ENCODE results near the gene SDC3. TPM values are rescaled to one million over a fixed set of nuclear protein-coding genes. Genes with fewer than 3 reads are reported as not detected.

The SDC3 gene
- total and polyA plus RNA-seq, 4 experiments from 2014 or later = 0.29 to 0.64 TPM; not detected in 2

DNA sequence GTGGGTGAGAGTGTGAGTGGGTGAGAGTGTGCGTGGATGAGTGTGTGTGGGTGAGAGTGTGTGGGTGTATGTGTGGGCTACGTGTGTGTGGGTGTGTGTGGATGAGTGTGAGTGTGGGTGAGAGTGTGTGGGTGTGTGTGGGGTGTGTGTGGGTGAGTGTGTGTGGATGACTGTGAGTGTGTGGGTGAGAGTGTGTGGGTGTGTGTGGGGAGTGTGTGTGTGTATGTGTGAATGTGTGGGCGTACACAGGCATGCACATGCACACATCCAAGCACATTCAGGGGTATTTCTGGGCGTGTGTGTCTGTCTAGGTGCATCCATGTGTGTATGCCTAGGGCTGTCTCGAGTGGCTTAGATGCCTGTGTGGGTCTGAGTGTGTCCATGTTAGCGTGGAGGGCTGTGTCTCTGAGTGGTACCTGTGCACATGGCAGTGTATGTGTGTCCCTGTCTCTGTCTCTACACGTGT lies 14.0 kb downstream of the SDC3 start:
- CTCF ChIA-PET (ENCODE audit: partially characterized antibody) = no interaction called here
- H3K4me3 Mint-ChIP-seq = no peak overlapping the region
- DNase-seq = no peak
- peaks cover 0 to 2% (median 0%) of the 10 kb centered on the region in 8 donors for H3K9me3 Mint-ChIP-seq
- no peaks in the 10 kb centered on the region for H3K36me3 Mint-ChIP-seq
- H3K4me1 Mint-ChIP-seq = peaks cover 0 to 1% (median 0%) of the 10 kb centered on the region in 4 donors
- H3K27ac Mint-ChIP-seq = no peak overlapping the region
- H3K9me3 ChIP-seq (ENCODE audit: control insufficient read depth in 1 of 2, low read length in 2 of 2) = no peaks in the 10 kb centered on the region
- H3K27me3 Mint-ChIP-seq = peaks cover 4 to 23% of the 10 kb centered on the region in 2 donors
- intact Hi-C loops (cut with micrococcal nuclease) = no loop called here
- H3K27ac ChIP-seq (ENCODE audit: low read depth, low read length) = no peak overlapping the region
- POLR2A ChIA-PET (ENCODE audit: partially characterized antibody) = no interaction called here
- H3K27me3 ChIP-seq (ENCODE audit: insufficient read depth, low read length) = no peaks in the 10 kb centered on the region
- H3K4me1 ChIP-seq (ENCODE audit: insufficient read depth, low read length) = no peaks in the 10 kb centered on the region
- H3K4me3 ChIP-seq (ENCODE audit: low read length in 2 of 2) = no peak overlapping the region
- H3K36me3 ChIP-seq (ENCODE audit: insufficient read depth, low read length) = no peaks in the 10 kb centered on the region

DNA sequence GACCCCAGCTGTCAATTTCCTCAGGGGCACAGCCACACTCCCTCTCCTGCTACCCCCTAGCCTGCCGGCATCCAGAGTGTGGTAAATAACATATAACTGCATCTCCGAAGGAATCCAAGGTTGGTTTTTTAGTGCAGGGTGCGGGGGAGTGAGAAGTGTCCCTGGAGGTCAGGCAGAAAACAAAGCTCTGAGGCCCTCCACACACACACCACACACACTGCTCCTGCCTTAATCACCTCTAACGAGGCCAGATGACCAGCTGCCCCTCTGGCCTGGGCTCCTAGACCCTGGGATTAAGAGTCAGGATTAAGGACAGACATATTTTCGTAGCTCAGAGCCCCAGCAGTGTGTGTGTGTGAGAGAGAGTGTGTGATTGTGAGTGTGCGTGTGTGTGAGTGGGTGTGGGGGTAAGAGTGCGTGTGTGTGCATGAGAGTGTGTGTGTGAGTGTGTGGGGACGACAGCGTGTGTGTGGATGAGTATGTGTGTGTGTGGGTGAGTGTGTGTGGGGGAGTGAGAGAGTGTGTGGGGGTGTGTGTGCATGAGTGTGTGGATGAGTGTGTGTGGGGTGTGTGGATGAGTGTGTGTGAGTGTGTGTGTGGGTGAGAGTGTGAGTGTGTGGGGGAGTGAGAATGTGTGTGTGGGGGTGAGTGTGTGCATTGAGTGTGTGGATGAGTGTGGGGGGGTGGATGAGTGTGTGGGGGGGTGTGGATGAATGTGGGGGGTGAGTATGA lies 14.6 kb downstream of the SDC3 start:
- CTCF ChIA-PET (ENCODE audit: partially characterized antibody) = no interaction called here
- intact Hi-C loops (cut with micrococcal nuclease) = no loop called here
- no peaks in the 10 kb centered on the region for H3K36me3 ChIP-seq (ENCODE audit: insufficient read depth, low read length)

DNA sequence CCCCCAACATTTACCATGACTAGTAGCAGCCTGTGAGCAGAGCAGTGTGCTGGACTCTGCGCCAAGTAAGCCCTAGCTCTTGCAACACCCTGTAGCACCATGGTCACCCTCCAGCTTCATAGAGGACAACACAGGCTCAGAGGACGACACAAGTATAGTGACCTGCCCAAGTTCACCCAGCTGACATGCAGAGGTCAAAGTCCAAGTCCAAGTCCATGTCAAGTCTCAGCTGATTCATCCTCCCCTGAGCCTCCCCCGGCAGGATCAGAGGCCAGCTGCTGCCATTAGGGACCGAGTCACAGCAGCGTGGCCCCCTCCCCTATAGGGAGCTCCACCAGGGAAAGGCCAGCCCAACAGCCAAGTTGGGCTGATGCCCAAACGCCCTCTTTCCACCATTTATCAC lies 15.9 kb downstream of the SDC3 start:
- intact Hi-C loops (cut with micrococcal nuclease) = no loop called here
- ChIA-PET POLR2A (ENCODE audit: partially characterized antibody) (no interaction called here), CTCF (ENCODE audit: partially characterized antibody) (no interaction called here)
- Histone ChIP-seq H3K27me3 (ENCODE audit: insufficient read depth, low read length) (no peaks in the 10 kb centered on the region), H3K4me3 (ENCODE audit: low read length in 2 of 2) (no peak overlapping the region), H3K4me1 (ENCODE audit: insufficient read depth, low read length) (no peaks in the 10 kb centered on the region), H3K36me3 (ENCODE audit: insufficient read depth, low read length) (no peaks in the 10 kb centered on the region), H3K9me3 (ENCODE audit: control insufficient read depth in 1 of 2, low read length in 2 of 2) (no peaks in the 10 kb centered on the region), H3K27ac (ENCODE audit: low read depth, low read length) (no peak overlapping the region)
- Mint-ChIP-seq H3K27me3 (peaks cover 4 to 21% of the 10 kb centered on the region in 2 donors), H3K36me3 (no peaks in the 10 kb centered on the region), H3K27ac (no peak overlapping the region), H3K9me3 (no peaks in the 10 kb centered on the region), H3K4me1 (peaks cover 0 to 1% (median 0%) of the 10 kb centered on the region in 4 donors), H3K4me3 (no peak overlapping the region)
- no peak for DNase-seq

More for the DNA sequence above, 14.6 kb downstream of the SDC3 start:
- Mint-ChIP-seq H3K9me3 (peaks cover 0 to 2% (median 0%) of the 10 kb centered on the region in 8 donors), H3K4me3 (no peak overlapping the region), H3K4me1 (peaks cover 0 to 1% (median 0%) of the 10 kb centered on the region in 4 donors), H3K27ac (peak overlapping the region in 1 of 7 donors; percentile 57), H3K27me3 (peaks cover 4 to 23% of the 10 kb centered on the region in 2 donors), H3K36me3 (no peaks in the 10 kb centered on the region)
- no peak for DNase-seq
- Histone ChIP-seq H3K4me3 (ENCODE audit: low read length in 2 of 2) (no peak overlapping the region), H3K27ac (ENCODE audit: low read depth, low read length) (no peak overlapping the region), H3K9me3 (ENCODE audit: control insufficient read depth in 1 of 2, low read length in 2 of 2) (no peaks in the 10 kb centered on the region), H3K4me1 (ENCODE audit: insufficient read depth, low read length) (no peaks in the 10 kb centered on the region), H3K27me3 (ENCODE audit: insufficient read depth, low read length) (no peaks in the 10 kb centered on the region)
- POLR2A ChIA-PET (ENCODE audit: partially characterized antibody) = no interaction called here

DNA sequence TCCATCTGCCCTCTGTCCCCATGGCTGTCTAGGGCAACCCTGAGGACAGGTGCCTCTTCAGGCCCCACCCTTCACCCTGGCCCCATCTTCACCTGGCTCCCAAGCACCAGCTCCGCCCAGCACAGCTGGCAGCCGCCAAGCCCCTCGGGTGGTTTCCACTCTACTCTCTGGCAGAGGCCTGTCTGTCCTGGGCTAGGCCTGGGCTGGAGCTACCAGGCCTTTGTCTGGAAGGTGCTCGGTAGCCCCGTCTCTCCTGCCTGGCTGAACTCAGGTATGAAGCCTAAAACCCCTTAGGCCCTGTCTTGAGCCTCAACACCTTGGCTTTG lies 17.4 kb downstream of the SDC3 start:
- peaks cover 0 to 1% (median 0%) of the 10 kb centered on the region in 4 donors for H3K4me1 Mint-ChIP-seq
- Histone ChIP-seq H3K4me1 (ENCODE audit: insufficient read depth, low read length) (no peaks in the 10 kb centered on the region), H3K27ac (ENCODE audit: low read depth, low read length) (no peak overlapping the region), H3K4me3 (ENCODE audit: low read length in 2 of 2) (no peak overlapping the region), H3K27me3 (ENCODE audit: insufficient read depth, low read length) (no peaks in the 10 kb centered on the region), H3K9me3 (ENCODE audit: control insufficient read depth in 1 of 2, low read length in 2 of 2) (no peaks in the 10 kb centered on the region), H3K36me3 (ENCODE audit: insufficient read depth, low read length) (no peaks in the 10 kb centered on the region)
- no peak overlapping the region for H3K27ac Mint-ChIP-seq
- POLR2A ChIA-PET (ENCODE audit: partially characterized antibody) = no interaction called here
- no peak for DNase-seq
- H3K36me3 Mint-ChIP-seq = no peaks in the 10 kb centered on the region
- intact Hi-C loops (cut with micrococcal nuclease) = no loop called here
- H3K4me3 Mint-ChIP-seq = no peak overlapping the region
- H3K27me3 Mint-ChIP-seq = peaks cover 4 to 23% of the 10 kb centered on the region in 2 donors
- H3K9me3 Mint-ChIP-seq = no peaks in the 10 kb centered on the region
- CTCF ChIA-PET (ENCODE audit: partially characterized antibody) = no interaction called here

DNA sequence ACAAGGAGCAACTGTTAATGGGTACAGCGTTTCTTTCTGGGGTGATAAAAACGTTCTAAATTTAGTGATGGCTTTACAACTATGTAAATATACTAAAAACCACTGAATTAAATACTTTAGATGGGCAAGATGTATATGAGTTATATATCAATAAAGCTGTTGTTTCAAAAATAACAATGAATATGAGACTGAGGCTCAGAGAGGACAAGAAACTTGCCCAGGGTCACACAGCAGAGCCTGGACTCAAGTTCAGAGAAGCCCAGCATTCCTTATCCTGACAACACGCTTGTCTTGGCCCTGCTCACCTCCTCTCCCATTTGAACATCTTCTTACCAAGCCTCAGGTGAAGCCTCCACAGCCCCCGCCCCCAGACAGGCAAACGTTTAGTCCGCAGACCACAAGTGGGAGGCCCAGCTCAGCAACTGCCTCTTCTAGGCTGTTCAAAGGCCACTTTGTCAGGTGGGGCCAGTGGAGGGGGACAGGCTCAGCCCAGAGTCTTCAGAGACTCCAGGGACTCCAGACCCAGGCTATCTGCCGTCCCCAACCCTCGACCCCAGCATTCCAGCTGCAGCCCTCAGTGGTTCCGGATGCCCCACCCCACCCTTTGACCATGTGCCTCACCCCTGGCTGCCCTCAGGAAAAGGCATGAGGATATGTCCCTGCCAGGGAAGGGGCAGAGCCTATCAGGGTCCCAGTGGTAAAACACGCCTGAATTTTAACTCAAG lies 17.9 kb downstream of the SDC3 start:
- Histone ChIP-seq H3K27me3 (ENCODE audit: insufficient read depth, low read length) (no peaks in the 10 kb centered on the region), H3K4me1 (ENCODE audit: insufficient read depth, low read length) (no peaks in the 10 kb centered on the region), H3K36me3 (ENCODE audit: insufficient read depth, low read length) (no peaks in the 10 kb centered on the region), H3K9me3 (ENCODE audit: control insufficient read depth in 1 of 2, low read length in 2 of 2) (no peaks in the 10 kb centered on the region), H3K4me3 (ENCODE audit: low read length in 2 of 2) (no peak overlapping the region), H3K27ac (ENCODE audit: low read depth, low read length) (no peak overlapping the region)
- ChIA-PET POLR2A (ENCODE audit: partially characterized antibody) (no interaction called here), CTCF (ENCODE audit: partially characterized antibody) (no interaction called here)
- intact Hi-C loops (cut with micrococcal nuclease) = no loop called here
- Mint-ChIP-seq H3K4me1 (peaks cover 0 to 1% (median 0%) of the 10 kb centered on the region in 4 donors), H3K9me3 (no peaks in the 10 kb centered on the region), H3K27ac (no peak overlapping the region), H3K27me3 (peaks cover 4 to 22% of the 10 kb centered on the region in 2 donors), H3K36me3 (no peaks in the 10 kb centered on the region), H3K4me3 (no peak overlapping the region)
- DNase-seq = no peak

DNA sequence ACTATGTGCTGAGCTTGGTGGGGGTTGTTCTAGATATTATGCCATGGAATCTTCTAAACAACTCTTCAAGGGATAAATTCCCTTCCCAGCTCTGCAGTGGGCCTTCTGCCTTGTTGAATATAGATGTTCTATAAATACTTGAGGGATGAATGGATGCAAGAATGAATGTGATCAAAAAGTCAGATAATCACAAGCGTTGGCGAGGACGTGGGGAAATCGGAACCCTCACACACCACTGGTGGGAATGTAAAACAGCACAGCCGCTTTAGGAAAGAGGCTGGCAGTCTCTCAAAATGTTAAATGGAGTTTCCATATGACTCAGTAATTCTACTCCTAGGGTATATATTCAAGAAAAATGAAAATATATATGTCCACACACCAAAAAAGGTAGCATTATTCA lies 19.0 kb downstream of the SDC3 start:
- H3K9me3 ChIP-seq (ENCODE audit: control insufficient read depth in 1 of 2, low read length in 2 of 2) = no peaks in the 10 kb centered on the region
- no peaks in the 10 kb centered on the region for H3K9me3 Mint-ChIP-seq

DNA sequence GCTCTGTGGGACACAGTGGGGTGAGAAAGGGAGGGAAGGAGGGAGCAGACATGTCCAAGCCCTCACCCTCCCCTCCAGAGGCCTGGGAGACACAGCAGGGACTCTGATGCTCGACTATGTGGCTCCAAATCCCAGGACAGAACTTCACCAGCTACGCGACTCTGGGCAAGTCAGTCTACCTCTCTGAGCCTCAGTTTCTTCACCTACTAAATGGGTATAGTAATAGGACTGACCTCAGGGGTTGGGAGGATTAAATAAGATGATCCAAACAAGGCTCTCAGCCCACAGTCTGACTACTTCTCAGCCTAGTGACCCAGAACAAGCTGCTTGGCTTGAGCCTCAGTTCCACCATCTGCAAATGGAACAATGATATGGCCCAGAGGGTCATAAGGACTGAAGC lies 19.6 kb downstream of the SDC3 start:
- intact Hi-C loops (cut with micrococcal nuclease) = no loop called here
- ChIA-PET CTCF (ENCODE audit: partially characterized antibody) (no interaction called here), POLR2A (ENCODE audit: partially characterized antibody) (no interaction called here)
- H3K9me3 ChIP-seq (ENCODE audit: control insufficient read depth in 1 of 2, low read length in 2 of 2) = no peaks in the 10 kb centered on the region
- peaks cover 1 to 20% of the 10 kb centered on the region in 2 donors for H3K27me3 Mint-ChIP-seq
- H3K4me3 Mint-ChIP-seq = no peak overlapping the region
- no peak overlapping the region for H3K27ac ChIP-seq (ENCODE audit: low read depth, low read length)
- H3K9me3 Mint-ChIP-seq = no peaks in the 10 kb centered on the region
- no peak overlapping the region for H3K27ac Mint-ChIP-seq
- no peaks in the 10 kb centered on the region for H3K36me3 Mint-ChIP-seq
- no peaks in the 10 kb centered on the region for H3K4me1 ChIP-seq (ENCODE audit: insufficient read depth, low read length)
- H3K4me3 ChIP-seq (ENCODE audit: low read length in 2 of 2) = no peak overlapping the region
- no peaks in the 10 kb centered on the region for H3K4me1 Mint-ChIP-seq
- no peaks in the 10 kb centered on the region for H3K36me3 ChIP-seq (ENCODE audit: insufficient read depth, low read length)
- no peaks in the 10 kb centered on the region for H3K27me3 ChIP-seq (ENCODE audit: insufficient read depth, low read length)
- DNase-seq = no peak

More for the DNA sequence above, 19.0 kb downstream of the SDC3 start:
- no peak for DNase-seq
- intact Hi-C loops (cut with micrococcal nuclease) = no loop called here
- peaks cover 1 to 22% of the 10 kb centered on the region in 2 donors for H3K27me3 Mint-ChIP-seq
- H3K4me1 Mint-ChIP-seq = peaks cover 0 to 1% (median 0%) of the 10 kb centered on the region in 4 donors
- ChIA-PET POLR2A (ENCODE audit: partially characterized antibody) (no interaction called here), CTCF (ENCODE audit: partially characterized antibody) (no interaction called here)
- Histone ChIP-seq H3K4me1 (ENCODE audit: insufficient read depth, low read length) (no peaks in the 10 kb centered on the region), H3K4me3 (ENCODE audit: low read length in 2 of 2) (no peak overlapping the region), H3K27me3 (ENCODE audit: insufficient read depth, low read length) (no peaks in the 10 kb centered on the region), H3K27ac (ENCODE audit: low read depth, low read length) (no peak overlapping the region), H3K36me3 (ENCODE audit: insufficient read depth, low read length) (no peaks in the 10 kb centered on the region)
- H3K4me3 Mint-ChIP-seq = no peak overlapping the region
- H3K36me3 Mint-ChIP-seq = no peaks in the 10 kb centered on the region
- H3K27ac Mint-ChIP-seq = no peak overlapping the region
